ENCODE measurements around the gene IRGC.

DNA sequence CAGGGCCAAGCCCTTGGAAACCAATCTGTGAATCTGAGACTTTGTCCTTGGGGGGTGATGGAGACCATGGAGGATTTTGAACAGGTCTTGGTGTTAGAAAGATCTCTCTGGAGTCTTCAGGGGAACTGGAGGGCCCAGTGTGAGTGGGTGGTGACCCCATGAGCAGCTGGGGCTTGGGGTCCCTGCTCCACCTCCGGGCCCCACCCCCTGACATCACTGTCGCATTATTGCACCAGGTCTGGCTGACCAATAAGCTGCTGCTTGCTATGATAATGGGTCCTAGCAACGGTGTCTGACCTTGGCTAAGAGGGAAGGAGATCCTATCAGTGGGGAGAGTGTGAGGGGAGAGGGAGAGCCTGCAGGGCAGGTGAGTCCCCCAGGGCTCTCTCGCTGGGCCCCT is at the start of gene IRGC:
- no peak for TF ChIP-seq TEAD4 (CRISPR knock-in tag; IDR thresholded peaks at IDR 0.05)
- TF ChIP-seq CTCF (IDR thresholded peaks at IDR 0.05): no peak
- no peak for TF ChIP-seq MLX (CRISPR knock-in tag; IDR thresholded peaks at IDR 0.05)
- TF ChIP-seq ETV6 (CRISPR knock-in tag; IDR thresholded peaks at IDR 0.05): no peak
- no peak for TF ChIP-seq ARID4B (CRISPR knock-in tag; IDR thresholded peaks at IDR 0.05; ENCODE audit: borderline replicate concordance)
- TF ChIP-seq NR2C2 (CRISPR knock-in tag; IDR thresholded peaks at IDR 0.05): no peak
- TF ChIP-seq, protein P1, sequence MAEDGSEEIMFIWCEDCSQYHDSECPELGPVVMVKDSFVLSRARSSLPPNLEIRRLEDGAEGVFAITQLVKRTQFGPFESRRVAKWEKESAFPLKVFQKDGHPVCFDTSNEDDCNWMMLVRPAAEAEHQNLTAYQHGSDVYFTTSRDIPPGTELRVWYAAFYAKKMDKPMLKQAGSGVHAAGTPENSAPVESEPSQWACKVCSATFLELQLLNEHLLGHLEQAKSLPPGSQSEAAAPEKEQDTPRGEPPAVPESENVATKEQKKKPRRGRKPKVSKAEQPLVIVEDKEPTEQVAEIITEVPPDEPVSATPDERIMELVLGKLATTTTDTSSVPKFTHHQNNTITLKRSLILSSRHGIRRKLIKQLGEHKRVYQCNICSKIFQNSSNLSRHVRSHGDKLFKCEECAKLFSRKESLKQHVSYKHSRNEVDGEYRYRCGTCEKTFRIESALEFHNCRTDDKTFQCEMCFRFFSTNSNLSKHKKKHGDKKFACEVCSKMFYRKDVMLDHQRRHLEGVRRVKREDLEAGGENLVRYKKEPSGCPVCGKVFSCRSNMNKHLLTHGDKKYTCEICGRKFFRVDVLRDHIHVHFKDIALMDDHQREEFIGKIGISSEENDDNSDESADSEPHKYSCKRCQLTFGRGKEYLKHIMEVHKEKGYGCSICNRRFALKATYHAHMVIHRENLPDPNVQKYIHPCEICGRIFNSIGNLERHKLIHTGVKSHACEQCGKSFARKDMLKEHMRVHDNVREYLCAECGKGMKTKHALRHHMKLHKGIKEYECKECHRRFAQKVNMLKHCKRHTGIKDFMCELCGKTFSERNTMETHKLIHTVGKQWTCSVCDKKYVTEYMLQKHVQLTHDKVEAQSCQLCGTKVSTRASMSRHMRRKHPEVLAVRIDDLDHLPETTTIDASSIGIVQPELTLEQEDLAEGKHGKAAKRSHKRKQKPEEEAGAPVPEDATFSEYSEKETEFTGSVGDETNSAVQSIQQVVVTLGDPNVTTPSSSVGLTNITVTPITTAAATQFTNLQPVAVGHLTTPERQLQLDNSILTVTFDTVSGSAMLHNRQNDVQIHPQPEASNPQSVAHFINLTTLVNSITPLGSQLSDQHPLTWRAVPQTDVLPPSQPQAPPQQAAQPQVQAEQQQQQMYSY (CRISPR knock-in tag; IDR thresholded peaks at IDR 0.05): no peak
- no peak for TF ChIP-seq ZNF532 (CRISPR knock-in tag; IDR thresholded peaks at IDR 0.05; ENCODE audit: borderline replicate concordance)
